GM10248 (cell line): Measurements from ENCODE around the gene RBBP8NL.

Experiments
- CTCF ChIA-PET: fragments of 300-600 bp; sonication (Branson Sonifier 250); formaldehyde crosslinking; extraction: SDS; loops from one replicate; lab custom pipeline; 2021; ENCODE audit warnings: antibody characterized with exemption; lab: Yijun Ruan, JAX
- POLR2A ChIA-PET: fragments of 350-650 bp; sonication (Branson Sonifier 250); formaldehyde crosslinking; extraction: SDS; loops from one replicate; lab custom pipeline; 2020; ENCODE audit warnings: antibody characterized with exemption; lab: Yijun Ruan, JAX
- DNase-seq: peaks from one replicate; pipeline ENCODE4 v3.0.0; 2012; ENCODE audit errors: extremely low spot score
- TF ChIP-seq, protein P1 (sequence below): IDR thresholded peaks from 2 replicates; pipeline ENCODE4 v1.5.1; 2012; ENCODE audit warnings: mild to moderate bottlenecking, low read depth; ENCODE audit errors: extremely low read depth, missing control alignments, control extremely low read depth

RBBP8NL gene

DNA sequence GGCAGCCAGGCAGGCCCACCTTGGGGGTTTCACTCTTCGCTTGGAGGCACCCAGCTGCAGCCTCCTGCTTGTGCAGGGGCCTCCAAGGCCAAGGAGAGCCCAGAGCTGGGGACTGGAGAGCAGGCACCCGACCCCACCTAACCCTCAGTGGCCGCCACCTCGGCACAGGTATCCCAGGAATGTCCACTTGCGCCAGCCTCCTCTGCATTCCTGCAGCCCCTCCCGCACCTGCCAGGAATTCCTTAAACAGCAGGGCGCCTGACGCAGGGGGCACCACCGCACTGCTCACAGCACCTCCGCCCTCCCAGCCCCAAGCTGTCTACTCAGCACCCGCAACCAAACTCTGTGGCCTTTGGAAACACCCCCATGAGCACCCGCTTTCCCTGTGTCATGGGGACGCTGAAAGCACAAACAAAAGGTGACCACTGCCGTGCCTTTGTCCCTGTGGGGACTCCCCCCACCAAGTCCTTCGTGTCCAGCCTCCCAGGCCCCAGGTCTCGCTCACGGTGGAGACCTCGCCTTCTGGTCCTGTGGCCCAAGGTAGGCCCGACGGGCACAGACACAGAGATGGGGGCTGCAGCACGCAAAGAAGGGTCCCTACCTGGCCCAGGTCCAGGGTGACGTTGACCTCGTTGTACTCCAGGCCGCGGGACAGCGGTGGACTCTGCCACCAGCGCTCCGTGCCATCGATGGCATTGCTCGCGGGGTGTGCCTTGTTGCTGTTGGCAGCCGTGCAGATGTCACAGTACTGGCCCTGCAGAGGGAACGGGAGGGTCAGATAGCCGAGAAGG lies 65.3 kb downstream of the RBBP8NL start:
- CTCF ChIA-PET = interaction anchor here (1.2 kb wide), 1 partner anchor 21 kb away, joined by 3 read pairs; no protein-coding TSS in a partner anchor
- TF ChIP-seq, protein P1, sequence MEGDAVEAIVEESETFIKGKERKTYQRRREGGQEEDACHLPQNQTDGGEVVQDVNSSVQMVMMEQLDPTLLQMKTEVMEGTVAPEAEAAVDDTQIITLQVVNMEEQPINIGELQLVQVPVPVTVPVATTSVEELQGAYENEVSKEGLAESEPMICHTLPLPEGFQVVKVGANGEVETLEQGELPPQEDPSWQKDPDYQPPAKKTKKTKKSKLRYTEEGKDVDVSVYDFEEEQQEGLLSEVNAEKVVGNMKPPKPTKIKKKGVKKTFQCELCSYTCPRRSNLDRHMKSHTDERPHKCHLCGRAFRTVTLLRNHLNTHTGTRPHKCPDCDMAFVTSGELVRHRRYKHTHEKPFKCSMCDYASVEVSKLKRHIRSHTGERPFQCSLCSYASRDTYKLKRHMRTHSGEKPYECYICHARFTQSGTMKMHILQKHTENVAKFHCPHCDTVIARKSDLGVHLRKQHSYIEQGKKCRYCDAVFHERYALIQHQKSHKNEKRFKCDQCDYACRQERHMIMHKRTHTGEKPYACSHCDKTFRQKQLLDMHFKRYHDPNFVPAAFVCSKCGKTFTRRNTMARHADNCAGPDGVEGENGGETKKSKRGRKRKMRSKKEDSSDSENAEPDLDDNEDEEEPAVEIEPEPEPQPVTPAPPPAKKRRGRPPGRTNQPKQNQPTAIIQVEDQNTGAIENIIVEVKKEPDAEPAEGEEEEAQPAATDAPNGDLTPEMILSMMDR = no peak
- POLR2A ChIA-PET = no interaction called here
- DNase-seq = no peak

DNA sequence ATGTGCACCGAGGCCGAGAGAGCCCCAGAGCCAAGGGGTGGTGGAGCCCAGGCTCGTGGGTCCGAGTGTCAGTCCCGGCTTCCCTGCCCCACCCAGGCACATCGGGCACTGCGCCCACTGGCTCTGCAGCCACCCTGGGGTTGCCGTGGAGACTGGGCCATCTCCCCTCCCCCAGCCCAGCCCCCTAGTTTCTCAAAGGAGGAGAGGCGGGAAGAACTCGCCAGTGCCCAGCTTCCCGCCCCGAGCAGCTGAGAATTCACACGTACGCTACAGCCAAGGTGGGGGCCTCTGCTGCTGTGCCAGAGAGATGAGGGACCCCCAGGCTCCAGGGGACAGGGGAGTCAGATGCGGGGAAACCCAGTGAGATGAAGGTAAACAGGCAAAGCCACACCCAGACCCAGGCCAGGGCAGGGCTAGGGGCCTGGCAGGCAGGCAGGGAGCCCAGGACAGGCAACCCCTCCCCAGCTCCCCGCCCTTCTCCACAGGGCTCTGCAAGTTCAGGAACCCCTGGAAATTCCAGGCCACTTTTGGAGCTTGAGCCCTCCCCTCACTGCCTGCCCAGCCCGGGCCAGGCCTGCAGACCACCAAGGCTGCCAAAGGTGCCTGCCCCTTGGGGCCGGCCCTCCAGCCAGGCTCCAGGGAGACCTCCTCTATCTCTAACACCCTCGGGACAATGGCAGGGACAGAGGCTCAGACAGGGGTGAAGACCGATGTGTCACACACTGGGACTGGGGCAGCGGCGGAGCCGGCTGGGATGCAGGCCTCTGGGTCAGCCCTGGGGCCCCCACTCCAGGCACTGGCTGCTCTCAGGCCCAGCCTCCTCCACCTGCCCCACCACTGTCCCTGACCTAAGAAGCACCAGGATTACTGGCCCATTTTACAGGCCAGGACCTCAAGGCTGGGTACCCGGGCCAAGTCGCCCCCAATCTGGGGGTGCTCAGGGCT lies 66.2 kb downstream of the RBBP8NL start:
- ChIA-PET POLR2A (no interaction called here), CTCF (interaction anchor here (1.2 kb wide), 1 partner anchor 22 kb away, joined by 3 read pairs; no protein-coding TSS in a partner anchor)
- DNase-seq = no peak

More for the DNA sequence above, 66.2 kb downstream of the RBBP8NL start:
- TF ChIP-seq, protein P1 = no peak
